ENCODE data around the gene HERC6. TPM values are rescaled to one million over a fixed set of nuclear protein-coding genes. Genes with fewer than 3 reads are reported as not detected.
"Not testable (repeated sequence)": the region's sequence is repeated elsewhere in the genome, so short reads cannot be mapped to it uniquely, and the experiment has no call there.

HERC6 gene
- total RNA-seq, 2 donors from 2014 or later: 9.9 to 12.7 TPM

GRCh38 chr4:88360256-88360655 lies 18.4 kb upstream of the HERC6 start:
- Histone ChIP-seq H3K4me3 (ENCODE audit: low read length) (no peak overlapping the region), H3K9me3 (ENCODE audit: control insufficient read depth, low read length) (peaks cover 69% of the 10 kb centered on the region), H3K27me3 (ENCODE audit: control insufficient read depth, insufficient read depth, low read length, poor library complexity, severe bottlenecking) (no peaks in the 10 kb centered on the region), H3K9ac (ENCODE audit: extremely low read depth, low read length, poor library complexity, severe bottlenecking) (no peak overlapping the region), H3K36me3 (ENCODE audit: control insufficient read depth, insufficient read depth, low read length) (no peaks in the 10 kb centered on the region), H3K4me1 (ENCODE audit: control insufficient read depth, insufficient read depth, low read length) (no peaks in the 10 kb centered on the region), H3K27ac (ENCODE audit: low read depth, low read length) (no peak overlapping the region)
- 97 to 100% methylated on average over 1 to 6 of the region's 7 CpGs for WGBS, 2 experiments (ENCODE audit: insufficient coverage in 1 of 2, insufficient read length in 1 of 2)
- H3K27ac Mint-ChIP-seq: no peak overlapping the region
- H3K36me3 Mint-ChIP-seq (ENCODE audit: low read depth): peaks cover 5% of the 10 kb centered on the region
- no peak for DNase-seq
- H3K27me3 Mint-ChIP-seq (ENCODE audit: insufficient read depth): no peaks in the 10 kb centered on the region
- H3K4me3 Mint-ChIP-seq: no peak overlapping the region
- peaks cover 78% of the 10 kb centered on the region for H3K9me3 Mint-ChIP-seq
- H3K4me1 Mint-ChIP-seq: peaks cover 2% of the 10 kb centered on the region
- no peak for TF ChIP-seq CTCF (conservative IDR thresholded peaks at IDR 0.05)

GRCh38 chr4:88360791-88361190 lies 17.9 kb upstream of the HERC6 start:
- H3K27ac Mint-ChIP-seq: no peak overlapping the region
- H3K9me3 Mint-ChIP-seq: peaks cover 77% of the 10 kb centered on the region
- no peaks in the 10 kb centered on the region for H3K27me3 ChIP-seq (ENCODE audit: control insufficient read depth, insufficient read depth, low read length, poor library complexity, severe bottlenecking)
- H3K36me3 ChIP-seq (ENCODE audit: control insufficient read depth, insufficient read depth, low read length): no peaks in the 10 kb centered on the region
- H3K36me3 Mint-ChIP-seq (ENCODE audit: low read depth): peaks cover 5% of the 10 kb centered on the region
- no peak overlapping the region for H3K27ac ChIP-seq (ENCODE audit: low read depth, low read length)
- no peaks in the 10 kb centered on the region for H3K27me3 Mint-ChIP-seq (ENCODE audit: insufficient read depth)
- no peak for TF ChIP-seq CTCF (conservative IDR thresholded peaks at IDR 0.05)
- H3K4me1 ChIP-seq (ENCODE audit: control insufficient read depth, insufficient read depth, low read length): no peaks in the 10 kb centered on the region
- H3K9me3 ChIP-seq (ENCODE audit: control insufficient read depth, low read length): peaks cover 69% of the 10 kb centered on the region
- H3K9ac ChIP-seq (ENCODE audit: extremely low read depth, low read length, poor library complexity, severe bottlenecking): no peak overlapping the region
- DNase-seq: no peak
- WGBS, 2 experiments (ENCODE audit: insufficient coverage in 1 of 2, insufficient read length in 1 of 2): 94 to 97% methylated on average over 7 to 16 of the region's 16 CpGs
- H3K4me3 ChIP-seq (ENCODE audit: low read length): no peak overlapping the region
- H3K4me1 Mint-ChIP-seq: peaks cover 2% of the 10 kb centered on the region
- no peak overlapping the region for H3K4me3 Mint-ChIP-seq

GRCh38 chr4:88361217-88361773 lies 17.4 kb upstream of the HERC6 start:
- 91 to 95% methylated on average over 3 to 18 of the region's 18 CpGs for WGBS, 2 experiments (ENCODE audit: insufficient coverage in 1 of 2, insufficient read length in 1 of 2)
- not testable (repeated sequence) for H3K4me3 Mint-ChIP-seq; H3K27me3 ChIP-seq (ENCODE audit: control insufficient read depth, insufficient read depth, low read length, poor library complexity, severe bottlenecking); H3K27ac ChIP-seq (ENCODE audit: low read depth, low read length); H3K4me1 Mint-ChIP-seq; DNase-seq; H3K27me3 Mint-ChIP-seq (ENCODE audit: insufficient read depth); H3K9ac ChIP-seq (ENCODE audit: extremely low read depth, low read length, poor library complexity, severe bottlenecking); H3K27ac Mint-ChIP-seq; H3K4me1 ChIP-seq (ENCODE audit: control insufficient read depth, insufficient read depth, low read length); H3K36me3 ChIP-seq (ENCODE audit: control insufficient read depth, insufficient read depth, low read length); H3K36me3 Mint-ChIP-seq (ENCODE audit: low read depth); H3K4me3 ChIP-seq (ENCODE audit: low read length)
- peaks cover 67% of the 10 kb centered on the region for H3K9me3 ChIP-seq (ENCODE audit: control insufficient read depth, low read length)
- peaks cover 76% of the 10 kb centered on the region for H3K9me3 Mint-ChIP-seq

GRCh38 chr4:88366460-88366859 lies 12.2 kb upstream of the HERC6 start:
- Histone ChIP-seq H3K4me3 (ENCODE audit: low read length) (no peak overlapping the region), H3K9ac (ENCODE audit: extremely low read depth, low read length, poor library complexity, severe bottlenecking) (no peak overlapping the region), H3K27ac (ENCODE audit: low read depth, low read length) (no peak overlapping the region), H3K27me3 (ENCODE audit: control insufficient read depth, insufficient read depth, low read length, poor library complexity, severe bottlenecking) (no peaks in the 10 kb centered on the region), H3K36me3 (ENCODE audit: control insufficient read depth, insufficient read depth, low read length) (no peaks in the 10 kb centered on the region), H3K4me1 (ENCODE audit: control insufficient read depth, insufficient read depth, low read length) (no peaks in the 10 kb centered on the region), H3K9me3 (ENCODE audit: control insufficient read depth, low read length) (peaks cover 47% of the 10 kb centered on the region)
- no peaks in the 10 kb centered on the region for H3K36me3 Mint-ChIP-seq (ENCODE audit: low read depth)
- no peak for TF ChIP-seq CTCF (conservative IDR thresholded peaks at IDR 0.05)
- H3K27me3 Mint-ChIP-seq (ENCODE audit: insufficient read depth): no peaks in the 10 kb centered on the region
- H3K9me3 Mint-ChIP-seq: peaks cover 42% of the 10 kb centered on the region
- H3K4me1 Mint-ChIP-seq: no peaks in the 10 kb centered on the region
- WGBS, 2 experiments (ENCODE audit: insufficient coverage in 1 of 2, insufficient read length in 1 of 2): 84 to 100% methylated on average over 1 to 2 of the region's 2 CpGs
- DNase-seq: no peak
- no peak overlapping the region for H3K27ac Mint-ChIP-seq
- H3K4me3 Mint-ChIP-seq: no peak overlapping the region

Data from endodermal cell (in vitro differentiated cells).